Chondrocyte (in vitro differentiated cells): ENCODE measurements around the gene SDF2L1. TPM values are rescaled to one million over a fixed set of nuclear protein-coding genes. Genes with fewer than 3 reads are reported as not detected.
"Not testable (repeated sequence)": the region's sequence is repeated elsewhere in the genome, so short reads cannot be mapped to it uniquely, and the experiment has no call there.

Experiments
- DNase-seq: peaks from one replicate; pipeline ENCODE4 v3.0.0; 2021; ENCODE audit warnings: mixed read lengths, low spot score
- H3K27ac Mint-ChIP-seq: one replicate; pipeline ENCODE4 v1.8.0; 2021; ENCODE audit warnings: mild to moderate bottlenecking, moderate library complexity, mixed read lengths; ENCODE audit not compliant: unreplicated experiment
- H3K27me3 Mint-ChIP-seq: 2 replicates; pipeline ENCODE4 v1.8.0; 2021; ENCODE audit warnings: low read depth, mixed read lengths
- H3K36me3 Mint-ChIP-seq: 2 replicates; pipeline ENCODE4 v1.8.0; 2021; ENCODE audit warnings: low read depth, mixed read lengths
- H3K4me1 Mint-ChIP-seq: 2 replicates; pipeline ENCODE4 v1.8.0; 2021; ENCODE audit warnings: low read depth, mild to moderate bottlenecking, mixed read lengths
- H3K4me3 Mint-ChIP-seq: one replicate; pipeline ENCODE4 v1.8.0; 2021; ENCODE audit warnings: mild to moderate bottlenecking, moderate library complexity, mixed read lengths; ENCODE audit not compliant: unreplicated experiment
- H3K9me3 Mint-ChIP-seq: 2 replicates; pipeline ENCODE4 v1.8.0; 2021; ENCODE audit warnings: low read depth, mixed read lengths
- long read RNA-seq: library from polyadenylated mRNA; stranded (forward); transcript quantifications from one replicate; pipeline ENCODE4 v2.0.0, GENCODE V29; 2021
- total RNA-seq: library from RNA; stranded (reverse); gene quantifications from 3 replicates; pipeline ENCODE4 v1.2.1, GENCODE V29; 2021
- TF ChIP-seq, protein P1 (sequence below): fragments of 200-600 bp; sonication (generic); IDR thresholded peaks from 2 replicates; pipeline ENCODE4 v1.5.0; 2021; ENCODE audit warnings: antibody characterized with exemption, mild to moderate bottlenecking, moderate library complexity

Gene SDF2L1
- total RNA-seq: 21.2 to 28.4 TPM (median 26.0 TPM) in 3 replicates
- long read RNA-seq, transcript SDF2L1-201 (3 exons, 865 nt): major isoform, 29 of 32 reads
- long read RNA-seq, partial matches to known transcripts: 3 of 32 reads
- long read RNA-seq, other reads (novel, unspliced or antisense): 0 of 32 reads

- DNase-seq: peak; percentile 99
- TF ChIP-seq, protein P1, sequence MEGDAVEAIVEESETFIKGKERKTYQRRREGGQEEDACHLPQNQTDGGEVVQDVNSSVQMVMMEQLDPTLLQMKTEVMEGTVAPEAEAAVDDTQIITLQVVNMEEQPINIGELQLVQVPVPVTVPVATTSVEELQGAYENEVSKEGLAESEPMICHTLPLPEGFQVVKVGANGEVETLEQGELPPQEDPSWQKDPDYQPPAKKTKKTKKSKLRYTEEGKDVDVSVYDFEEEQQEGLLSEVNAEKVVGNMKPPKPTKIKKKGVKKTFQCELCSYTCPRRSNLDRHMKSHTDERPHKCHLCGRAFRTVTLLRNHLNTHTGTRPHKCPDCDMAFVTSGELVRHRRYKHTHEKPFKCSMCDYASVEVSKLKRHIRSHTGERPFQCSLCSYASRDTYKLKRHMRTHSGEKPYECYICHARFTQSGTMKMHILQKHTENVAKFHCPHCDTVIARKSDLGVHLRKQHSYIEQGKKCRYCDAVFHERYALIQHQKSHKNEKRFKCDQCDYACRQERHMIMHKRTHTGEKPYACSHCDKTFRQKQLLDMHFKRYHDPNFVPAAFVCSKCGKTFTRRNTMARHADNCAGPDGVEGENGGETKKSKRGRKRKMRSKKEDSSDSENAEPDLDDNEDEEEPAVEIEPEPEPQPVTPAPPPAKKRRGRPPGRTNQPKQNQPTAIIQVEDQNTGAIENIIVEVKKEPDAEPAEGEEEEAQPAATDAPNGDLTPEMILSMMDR: peak; percentile 58
- peak within 1 kb of the TSS; percentile 87 for H3K4me3 Mint-ChIP-seq
- no peaks in the 10 kb centered on the region for H3K27me3 Mint-ChIP-seq
- H3K27ac Mint-ChIP-seq: peak within 1 kb of the TSS; percentile 90
- no peaks in the 10 kb centered on the region for H3K9me3 Mint-ChIP-seq
- H3K4me1 Mint-ChIP-seq: peaks cover 29% of the 10 kb centered on the region
- peaks cover 4% of the 10 kb centered on the region for H3K36me3 Mint-ChIP-seq
Measured at GRCh38 chr22:21641789-21642583, at the start of gene SDF2L1. Gene SDF2L1, plus strand, starts transcription at chr22:21642302. Its CDS starts 35 bp downstream, at chr22:21642337.

DNA sequence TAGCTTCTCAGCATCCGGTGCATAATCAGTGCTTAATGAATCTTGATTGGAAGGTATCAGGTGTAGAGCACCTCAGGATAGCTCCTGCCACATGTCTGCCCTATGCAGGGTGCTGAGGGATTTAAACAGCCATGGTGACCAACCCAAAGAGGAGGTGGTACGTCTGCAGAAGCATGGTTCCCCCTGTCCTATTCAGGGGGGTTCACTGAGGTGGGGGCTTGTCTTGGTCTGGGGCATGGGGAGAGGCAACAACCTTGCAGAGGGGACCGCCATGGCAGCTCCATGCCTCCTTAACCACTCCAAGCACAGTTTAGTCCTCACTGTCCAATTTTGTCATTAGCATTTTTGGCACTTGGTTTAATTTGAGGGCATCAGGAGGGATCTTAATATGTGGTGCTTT is 49.7 kb upstream of the SDF2L1 start:
- Mint-ChIP-seq H3K36me3 (peaks cover 21% of the 10 kb centered on the region), H3K9me3 (no peaks in the 10 kb centered on the region), H3K4me3 (no peak overlapping the region)

GRCh38 chr22:21593406-21594232 is 48.5 kb upstream of the SDF2L1 start:
- Mint-ChIP-seq H3K9me3 (no peaks in the 10 kb centered on the region), H3K4me3 (no peak overlapping the region), H3K27me3 (no peaks in the 10 kb centered on the region), H3K27ac (peak overlapping the region; percentile 34), H3K4me1 (peaks cover 29% of the 10 kb centered on the region), H3K36me3 (peaks cover 21% of the 10 kb centered on the region)
- TF ChIP-seq, protein P1: peak; percentile 55
- DNase-seq: no peak

More for the DNA sequence above, 49.7 kb upstream of the SDF2L1 start:
- H3K27ac Mint-ChIP-seq: no peak overlapping the region
- H3K27me3 Mint-ChIP-seq: no peaks in the 10 kb centered on the region
- no peak for DNase-seq
- TF ChIP-seq, protein P1: no peak
- H3K4me1 Mint-ChIP-seq: peaks cover 31% of the 10 kb centered on the region

GRCh38 chr22:21594865-21595452 is 47.1 kb upstream of the SDF2L1 start:
- TF ChIP-seq, protein P1: no peak
- Mint-ChIP-seq H3K4me1 (peaks cover 36% of the 10 kb centered on the region), H3K27ac (peak overlapping the region; percentile 42), H3K27me3 (no peaks in the 10 kb centered on the region), H3K9me3 (no peaks in the 10 kb centered on the region), H3K4me3 (no peak overlapping the region), H3K36me3 (peaks cover 23% of the 10 kb centered on the region)
- no peak for DNase-seq

GRCh38 chr22:21596356-21597135 is 45.6 kb upstream of the SDF2L1 start:
- not testable (repeated sequence) for H3K27ac Mint-ChIP-seq, H3K27me3 Mint-ChIP-seq, H3K9me3 Mint-ChIP-seq, DNase-seq, H3K4me3 Mint-ChIP-seq
- Mint-ChIP-seq H3K36me3 (peaks cover 23% of the 10 kb centered on the region), H3K4me1 (peaks cover 22% of the 10 kb centered on the region)
